Stimulated activated CD4-positive, alpha-beta T cell treated with anti-CD3 and anti-CD28 coated beads, Interleukin-1b, Interleukin-23, amount 100 ng/mL, for 24 hours (primary cell): ENCODE measurements around the gene CCDC51.
A peak's percentile ranks its signal among the peaks of the same experiment; 100 is the strongest.
"Not testable (repeated sequence)": the region's sequence is repeated elsewhere in the genome, so short reads cannot be mapped to it uniquely, and the experiment has no call there.

Experiments used
- DNase-seq, 4 experiments: peaks; one replicate each; pipeline ENCODE4 v3.0.0-alpha.2; 2020; ENCODE audit warnings: low read depth in 4 of 4, low spot score in 1 of 4

The CCDC51 gene

GRCh38 chr3:48466386-48467109 is 26.6 kb upstream of the CCDC51 start:
- peak in 1 of 4 experiments; percentile 27 for DNase-seq

DNA sequence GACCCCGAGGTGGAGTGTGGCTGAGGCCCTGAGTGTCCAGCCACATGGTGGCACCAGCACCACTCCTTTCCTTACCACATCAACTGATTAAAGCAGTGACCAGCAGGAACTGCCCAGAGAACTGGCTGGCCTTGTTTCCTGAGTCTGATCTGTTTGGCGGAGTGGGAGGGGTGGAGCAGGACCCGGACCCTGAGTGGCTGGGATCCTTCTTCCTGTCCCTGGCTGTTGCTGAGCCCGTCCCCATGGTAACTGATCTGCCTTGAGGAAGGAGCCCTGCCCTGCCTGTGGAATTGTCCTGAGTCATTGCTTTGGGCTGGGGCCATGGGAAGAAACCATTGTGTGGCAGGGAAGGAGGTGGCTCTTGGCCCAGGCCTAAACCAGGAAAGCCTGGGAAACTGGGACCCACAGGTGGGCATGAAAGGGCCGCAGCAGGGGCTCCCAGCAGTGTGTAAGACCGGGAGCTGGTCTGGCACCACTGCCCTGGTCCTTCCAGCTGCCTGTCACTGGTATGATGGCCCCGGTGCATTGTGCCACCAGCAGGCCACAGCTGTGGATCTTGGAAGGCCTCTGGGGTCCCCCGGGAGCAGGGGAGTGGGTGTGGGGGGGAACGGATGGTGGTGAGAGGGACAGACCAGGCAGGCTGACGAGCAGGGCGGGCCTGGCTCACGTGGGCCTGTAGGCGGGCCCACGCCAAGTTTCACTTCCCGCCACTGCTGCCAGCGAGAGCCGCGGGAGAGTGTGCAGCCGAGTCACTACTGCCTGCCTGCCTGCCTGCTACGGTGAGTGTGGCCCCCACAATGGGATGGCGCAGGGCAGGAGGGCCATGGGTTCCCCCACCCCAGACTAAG is 25.8 kb upstream of the CCDC51 start:
- DNase-seq, result peak; percentile 45 to 78 (median 66)

DNA sequence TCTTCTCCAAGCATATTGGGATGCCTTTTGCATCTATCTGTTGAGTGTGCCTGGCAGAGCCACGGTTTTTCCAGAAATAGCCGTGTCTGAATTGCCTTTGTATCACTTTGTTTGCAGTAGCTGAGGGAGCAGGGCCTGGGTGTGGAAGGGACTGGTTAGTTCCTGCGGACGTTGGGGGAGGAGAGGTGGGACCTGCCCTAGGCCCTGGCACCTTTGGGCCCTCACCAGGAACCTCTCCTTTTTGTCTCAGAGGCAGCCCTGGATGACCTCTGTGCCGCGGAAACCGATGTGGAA is 25.3 kb upstream of the CCDC51 start:
- no peak for DNase-seq

DNA sequence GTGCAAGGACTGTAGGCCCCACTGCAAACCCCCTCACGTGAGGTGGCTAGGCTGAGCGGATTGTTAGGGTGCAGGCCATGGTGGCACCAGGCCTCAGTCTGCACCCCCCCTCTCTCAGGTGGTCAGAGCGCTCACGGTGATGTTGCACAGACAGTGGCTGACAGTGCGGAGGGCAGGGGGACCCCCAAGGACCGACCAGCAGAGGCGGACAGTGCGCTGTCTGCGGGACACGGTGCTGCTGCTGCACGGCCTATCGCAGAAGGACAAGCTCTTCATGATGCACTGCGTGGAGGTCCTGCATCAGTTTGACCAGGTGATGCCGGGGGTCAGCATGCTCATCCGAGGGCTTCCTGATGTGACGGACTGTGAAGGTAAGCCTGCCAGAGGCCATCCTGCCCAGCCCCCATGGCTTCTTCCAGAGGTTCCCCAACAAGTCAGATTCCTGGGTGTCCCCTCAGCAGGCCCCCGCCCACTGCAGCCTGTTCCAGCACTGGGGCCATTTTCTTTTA is 24.8 kb upstream of the CCDC51 start:
- no peak for DNase-seq

GRCh38 chr3:48463703-48464102 is 23.8 kb upstream of the CCDC51 start:
- DNase-seq, result no peak

- not testable (repeated sequence) for DNase-seq
These were observed 21.8 kb upstream of the CCDC51 start for GRCh38 chr3:48461767-48462166.

GRCh38 chr3:48460517-48460902 is 20.6 kb upstream of the CCDC51 start:
- no peak for DNase-seq

DNA sequence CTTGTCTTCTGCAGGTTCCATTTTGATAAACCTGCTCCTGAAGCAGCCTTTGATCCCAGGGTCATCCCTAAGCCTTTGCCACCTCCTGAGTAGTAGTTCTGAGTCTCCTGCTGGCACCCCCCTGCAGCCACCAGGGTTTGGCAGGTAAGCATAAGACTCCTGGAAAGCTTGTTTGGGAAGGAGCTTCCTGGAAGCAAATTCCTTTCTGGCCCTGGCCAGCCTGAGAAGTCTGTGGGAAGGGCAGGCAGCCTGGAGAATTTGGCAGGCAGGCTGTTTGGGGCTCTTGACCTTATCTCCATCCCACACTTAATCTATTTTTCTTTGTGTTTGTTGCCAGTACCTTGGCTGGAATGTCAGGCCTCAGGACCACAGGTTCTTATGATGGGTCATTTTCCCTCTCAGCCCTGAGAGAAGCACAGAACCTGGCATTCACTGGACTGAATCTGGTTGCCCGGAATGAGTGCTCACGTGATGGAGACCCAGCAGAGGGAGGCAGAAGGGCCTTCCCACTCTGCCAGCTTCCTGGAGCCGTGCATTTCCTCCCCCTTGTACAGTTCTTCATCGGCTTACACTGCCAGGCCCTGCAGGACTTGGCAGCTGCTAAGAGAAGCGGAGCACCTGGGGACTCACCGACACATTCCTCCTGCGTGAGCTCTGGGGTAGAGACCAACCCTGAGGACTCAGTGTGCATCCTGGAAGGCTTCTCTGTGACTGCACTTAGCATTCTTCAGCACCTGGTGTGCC is 20.0 kb upstream of the CCDC51 start:
- DNase-seq, result no peak

DNA sequence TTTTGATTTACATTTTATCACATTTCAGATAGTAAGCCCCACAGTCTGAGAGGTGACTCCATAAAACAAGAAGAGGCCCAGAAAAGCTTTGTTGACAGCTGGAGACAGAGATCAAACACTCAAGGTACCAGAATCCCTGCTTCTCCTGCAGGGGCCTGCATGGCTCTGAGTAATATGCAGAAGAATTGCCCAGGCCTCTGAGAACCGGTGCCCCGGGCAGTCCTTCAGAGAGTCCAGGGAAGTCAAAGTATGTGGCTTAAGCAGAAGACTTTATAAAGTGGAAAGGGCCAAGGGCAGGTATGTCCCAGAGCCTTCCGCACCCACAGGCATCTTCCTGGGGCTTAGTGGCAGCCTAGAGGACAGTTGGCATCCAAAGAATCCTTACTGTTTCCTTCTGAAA is 19.4 kb upstream of the CCDC51 start:
- no peak for DNase-seq

GRCh38 chr3:48456456-48456855 is 16.5 kb upstream of the CCDC51 start:
- DNase-seq, result no peak

DNA sequence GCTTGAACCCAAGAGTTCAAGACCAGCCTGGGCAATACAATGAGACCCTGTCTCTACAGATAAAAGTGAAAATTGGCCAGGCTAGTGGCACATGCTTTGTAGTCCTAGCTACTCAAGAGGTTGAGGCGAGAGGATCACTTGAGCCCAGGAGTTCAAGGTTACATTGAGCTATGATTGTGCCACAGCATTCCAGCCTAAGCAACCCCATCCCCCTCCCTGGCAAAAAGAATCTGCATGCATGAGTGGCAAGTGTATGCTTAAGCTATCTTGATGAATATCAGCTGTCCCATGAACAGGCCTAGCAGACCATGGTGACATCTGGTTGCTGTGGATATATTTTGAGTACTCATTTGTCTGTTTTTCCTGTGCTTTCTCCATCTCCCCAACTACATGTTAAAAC is 11.4 kb upstream of the CCDC51 start:
- no peak for DNase-seq

GRCh38 chr3:48446425-48447193 is 6.7 kb upstream of the CCDC51 start, which contains the start of gene ATRIP:
Gene ATRIP, plus strand, starts transcription at chr3:48446737. Its CDS starts 109 bp downstream, at chr3:48446846.
- peak; percentile 67 to 87 (median 78) for DNase-seq

- DNase-seq, result no peak
These were observed 6.1 kb upstream of the CCDC51 start for GRCh38 chr3:48446043-48446424.

GRCh38 chr3:48445277-48445882 is 5.5 kb upstream of the CCDC51 start:
- DNase-seq, result no peak

- no peak for DNase-seq
These were observed 2.0 kb upstream of the CCDC51 start for GRCh38 chr3:48441940-48442339.

DNA sequence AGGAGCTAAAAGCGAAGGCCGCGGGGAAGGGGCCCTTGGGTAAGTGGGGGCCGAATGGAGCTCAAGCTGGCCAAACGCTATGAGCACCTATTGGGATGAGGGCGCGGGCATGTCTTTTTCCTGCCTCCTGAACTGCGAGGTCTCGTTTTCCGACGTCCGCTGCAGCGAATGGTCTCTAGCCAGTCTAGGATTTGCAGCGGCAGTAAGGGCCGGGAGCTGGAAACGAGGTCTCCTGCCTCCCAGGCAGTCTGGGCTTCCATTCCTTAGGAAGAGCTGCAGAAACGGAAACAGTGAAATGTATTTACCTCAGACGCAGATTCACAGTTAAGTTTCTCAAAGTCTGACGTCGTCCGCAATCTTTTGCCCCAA is 655 bp upstream of the CCDC51 start:
- no peak for DNase-seq

DNA sequence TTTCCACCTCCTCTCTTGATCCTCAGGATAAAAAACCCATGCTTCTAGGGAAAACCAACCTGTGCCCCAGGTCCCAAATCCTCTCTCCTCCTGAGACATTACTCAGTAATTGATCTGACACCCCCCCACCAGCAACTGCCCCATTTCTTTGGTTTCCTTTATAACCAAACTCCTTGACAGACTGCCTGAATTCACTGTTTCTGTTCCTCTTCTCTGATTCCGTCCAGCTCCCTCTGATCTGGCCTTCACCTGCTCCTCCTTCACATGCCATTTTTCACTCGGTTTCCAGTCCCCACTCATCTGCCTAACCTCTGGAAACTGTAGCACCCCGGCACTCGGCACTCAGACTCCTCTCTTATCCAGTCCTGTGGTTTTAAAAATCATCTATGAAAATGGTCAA is 2.1 kb downstream of the CCDC51 start:
- no peak for DNase-seq

GRCh38 chr3:48436855-48437254 is 3.1 kb downstream of the CCDC51 start:
- no peak for DNase-seq

DNA sequence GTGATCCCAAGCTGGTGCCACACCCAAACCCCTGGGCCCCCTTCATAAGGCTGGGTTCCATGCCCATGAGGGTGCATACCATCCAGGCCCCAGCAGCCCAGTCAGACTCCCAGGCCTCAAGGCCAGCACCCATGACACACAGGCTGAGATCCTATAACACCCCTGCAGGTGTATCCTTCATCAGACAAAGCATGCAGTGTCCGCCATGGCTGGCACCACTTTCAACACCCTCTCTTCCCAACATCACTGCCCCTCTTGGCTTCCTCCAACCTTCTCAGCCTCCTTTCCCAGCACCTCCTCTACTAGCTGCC is 3.5 kb downstream of the CCDC51 start:
- DNase-seq, result no peak

DNA sequence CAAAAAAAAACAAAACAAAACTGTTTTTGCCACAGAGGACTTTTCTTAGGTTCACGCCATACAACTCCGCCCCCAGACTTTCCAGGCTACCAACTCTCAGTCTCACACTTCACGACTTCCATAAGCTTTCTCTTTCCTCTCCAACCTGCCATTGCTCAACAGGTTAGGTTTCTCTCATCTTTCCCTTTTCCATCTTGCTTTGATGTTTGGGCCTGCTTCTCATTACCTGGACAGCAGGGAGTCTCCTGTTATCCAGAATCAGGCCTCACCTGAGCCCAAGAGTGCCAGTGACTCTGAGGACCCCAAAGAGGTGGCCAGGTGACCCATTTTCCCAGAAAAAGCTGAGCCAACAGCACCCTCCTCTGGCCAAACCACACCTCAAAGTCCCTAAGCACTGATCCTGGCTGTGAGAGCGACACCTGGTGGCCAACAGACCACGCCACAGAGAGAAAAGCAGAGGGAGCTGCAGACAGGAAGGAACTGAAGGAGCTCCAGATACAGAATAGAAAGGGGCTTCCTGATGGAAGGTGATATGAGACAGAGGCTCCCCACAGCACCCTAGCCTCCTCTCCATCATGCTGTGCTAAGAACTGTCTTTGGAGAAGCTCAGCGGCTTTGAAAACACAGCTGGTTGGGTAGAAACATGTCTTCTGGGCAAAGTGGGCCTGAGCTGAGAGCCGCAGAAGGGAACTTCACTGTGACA is 4.0 kb downstream of the CCDC51 start:
- DNase-seq, result peak; percentile 72 to 77 (median 75)
